Medulla oblongata (tissue), 1 donor: Measurements from ENCODE around the gene TWF1.
"Not testable (repeated sequence)": the region's sequence is repeated elsewhere in the genome, so short reads cannot be mapped to it uniquely, and the experiment has no call there.

Experiments
- DNase-seq: peaks from one replicate; pipeline ENCODE4 v3.0.0-alpha.2; 2015; ENCODE audit errors: extremely low spot score

The TWF1 gene

DNA sequence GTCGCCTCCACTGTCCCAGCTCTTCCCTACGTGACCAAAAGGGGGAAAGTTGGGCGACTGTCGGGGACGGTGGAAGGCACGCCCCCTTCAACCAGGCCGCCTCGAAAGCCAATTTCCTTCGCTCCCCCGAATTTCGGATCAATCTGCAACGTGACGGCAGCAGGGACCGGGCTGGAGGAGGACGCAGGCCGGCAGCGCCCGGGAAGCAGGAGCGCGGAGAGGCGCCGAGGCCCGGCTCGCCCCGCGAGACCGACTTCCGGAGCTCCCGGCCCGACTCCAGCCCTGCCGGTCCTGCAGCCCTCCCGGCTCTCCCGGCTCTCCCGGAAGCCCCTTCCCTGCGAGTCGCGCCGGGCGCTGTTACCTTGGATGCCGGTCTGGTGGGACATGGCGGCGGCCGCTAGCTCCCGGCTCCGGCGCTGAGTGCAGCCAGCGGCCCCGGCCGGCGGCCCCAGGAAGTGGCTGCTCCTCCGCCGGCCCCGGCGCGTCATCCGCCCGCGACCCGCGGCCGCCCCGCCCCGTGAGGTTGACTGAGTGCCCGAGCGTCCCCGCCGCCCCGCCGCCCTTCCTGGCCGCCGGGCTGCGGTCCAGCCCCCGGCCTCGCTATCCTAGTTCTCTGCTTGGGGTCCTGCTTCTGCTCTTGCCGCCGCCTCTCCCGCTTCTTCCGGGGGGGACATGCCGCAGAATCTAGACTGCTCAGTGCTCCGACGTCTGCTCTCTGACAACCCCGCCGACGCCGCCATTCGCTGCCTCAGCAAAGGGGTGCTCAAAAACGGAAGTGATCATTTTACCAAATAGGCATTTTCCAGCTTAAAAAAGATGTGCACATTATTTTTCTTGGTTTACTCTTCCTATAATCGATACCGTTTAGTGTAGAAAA, at the start of gene TWF1:
TSS of gene TWF1 (minus strand) at position 458 of the 877 bp plus-strand sequence. CDS start at position 386, 72 bp downstream.
- DNase-seq = peak; percentile 88

- no peak for DNase-seq
Observed at GRCh38 chr12:43852744-43853143, 46.6 kb upstream of the TWF1 start.

GRCh38 chr12:43848786-43849185, 42.7 kb upstream of the TWF1 start:
- no peak for DNase-seq

DNA sequence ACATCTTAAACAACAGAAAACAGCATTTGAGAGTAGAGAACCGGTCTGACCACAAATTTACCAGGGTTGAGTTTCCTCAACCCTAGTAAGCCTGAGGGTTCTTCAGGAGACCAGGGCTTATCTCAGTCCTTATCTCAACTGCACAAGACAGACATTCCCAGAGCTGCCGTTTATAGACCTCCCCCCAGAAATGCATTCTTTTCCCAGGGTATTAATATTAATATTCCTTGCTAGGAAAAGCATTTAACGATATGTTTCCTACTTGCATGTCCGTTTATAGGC, 42.0 kb upstream of the TWF1 start:
- no peak for DNase-seq

GRCh38 chr12:43847425-43848225, 41.5 kb upstream of the TWF1 start:
- not testable (repeated sequence) for DNase-seq

DNA sequence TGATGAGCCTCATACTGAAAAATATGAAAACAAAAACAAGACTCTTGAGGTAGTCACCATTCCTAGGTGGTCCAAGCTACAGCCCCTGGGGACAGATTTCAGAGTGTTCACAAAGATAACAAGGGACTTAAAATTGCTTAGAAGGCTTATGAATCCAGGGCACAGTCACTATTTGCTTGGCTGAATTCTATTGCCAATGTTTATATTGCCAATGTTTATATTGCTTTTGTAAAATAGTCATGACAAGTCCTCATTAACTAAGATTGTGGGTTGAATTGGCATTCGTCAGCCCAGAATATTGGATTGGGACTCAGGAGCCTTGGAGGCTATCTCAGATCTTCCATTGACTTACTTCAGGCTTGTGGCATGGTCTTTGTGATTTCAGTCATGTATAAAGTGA, 36.1 kb upstream of the TWF1 start:
- DNase-seq = no peak

DNA sequence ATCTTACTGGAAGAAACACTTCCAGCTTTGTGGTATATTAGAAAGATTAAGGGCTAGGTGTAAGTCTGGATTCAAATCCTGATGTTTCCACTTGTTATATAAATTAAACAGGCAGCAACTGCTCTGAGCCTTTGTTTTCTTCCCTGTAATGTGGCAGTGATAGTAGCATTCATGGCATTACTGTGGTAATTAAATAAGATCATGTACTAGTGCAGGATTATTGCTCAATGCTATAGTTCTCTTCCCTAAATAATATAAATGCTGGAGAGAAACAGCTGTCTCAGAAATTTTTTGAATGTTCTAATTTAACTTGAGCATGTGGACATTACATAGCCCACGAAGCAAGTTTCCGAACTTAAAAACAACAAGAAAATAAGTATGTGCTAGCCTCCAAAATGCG, 35.1 kb upstream of the TWF1 start:
- no peak for DNase-seq

DNA sequence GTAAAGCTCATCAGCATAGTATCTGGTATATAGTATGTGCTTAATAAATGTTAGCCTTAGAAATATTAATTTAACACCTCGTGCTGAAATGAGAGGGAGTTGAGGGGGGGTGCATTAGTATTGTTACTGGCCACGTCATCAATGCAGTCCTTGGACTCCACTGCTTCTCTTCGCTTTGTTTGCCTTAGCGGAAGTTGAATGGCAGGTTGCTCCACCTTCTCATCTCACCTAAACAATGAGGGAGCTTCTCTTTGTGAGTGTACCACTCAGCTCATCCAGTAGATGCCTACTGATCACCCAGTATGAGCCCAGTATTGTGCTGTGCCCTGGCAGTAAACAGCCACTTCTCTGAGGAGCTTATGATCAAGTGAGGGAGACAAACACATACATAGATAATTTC, 34.2 kb upstream of the TWF1 start:
- DNase-seq = no peak

DNA sequence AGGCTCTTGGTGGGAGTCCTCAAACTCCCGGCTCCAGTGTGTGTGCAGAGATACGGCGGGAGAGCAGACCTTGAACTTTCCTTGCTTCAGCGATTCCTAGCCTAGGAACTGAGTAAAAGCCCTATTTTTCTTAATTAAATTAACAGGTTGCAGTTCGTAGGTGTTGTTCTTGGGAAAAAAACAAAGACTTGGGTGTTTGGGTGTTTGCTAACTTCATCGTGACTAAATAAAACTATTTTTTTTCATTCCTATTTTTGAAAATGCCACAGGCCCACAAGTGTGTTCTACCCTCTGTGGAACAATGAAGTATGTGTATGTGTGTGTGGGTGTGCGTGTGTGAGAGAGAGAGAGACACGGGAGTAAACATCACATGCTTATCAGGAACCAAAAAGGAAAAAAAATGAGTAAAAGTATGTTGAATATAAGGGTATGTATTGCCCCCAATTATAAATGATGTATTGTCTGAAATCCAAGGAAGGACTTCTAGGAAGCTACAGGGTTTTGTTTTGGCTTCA, 30.4 kb upstream of the TWF1 start:
- peak; percentile 65 for DNase-seq

DNA sequence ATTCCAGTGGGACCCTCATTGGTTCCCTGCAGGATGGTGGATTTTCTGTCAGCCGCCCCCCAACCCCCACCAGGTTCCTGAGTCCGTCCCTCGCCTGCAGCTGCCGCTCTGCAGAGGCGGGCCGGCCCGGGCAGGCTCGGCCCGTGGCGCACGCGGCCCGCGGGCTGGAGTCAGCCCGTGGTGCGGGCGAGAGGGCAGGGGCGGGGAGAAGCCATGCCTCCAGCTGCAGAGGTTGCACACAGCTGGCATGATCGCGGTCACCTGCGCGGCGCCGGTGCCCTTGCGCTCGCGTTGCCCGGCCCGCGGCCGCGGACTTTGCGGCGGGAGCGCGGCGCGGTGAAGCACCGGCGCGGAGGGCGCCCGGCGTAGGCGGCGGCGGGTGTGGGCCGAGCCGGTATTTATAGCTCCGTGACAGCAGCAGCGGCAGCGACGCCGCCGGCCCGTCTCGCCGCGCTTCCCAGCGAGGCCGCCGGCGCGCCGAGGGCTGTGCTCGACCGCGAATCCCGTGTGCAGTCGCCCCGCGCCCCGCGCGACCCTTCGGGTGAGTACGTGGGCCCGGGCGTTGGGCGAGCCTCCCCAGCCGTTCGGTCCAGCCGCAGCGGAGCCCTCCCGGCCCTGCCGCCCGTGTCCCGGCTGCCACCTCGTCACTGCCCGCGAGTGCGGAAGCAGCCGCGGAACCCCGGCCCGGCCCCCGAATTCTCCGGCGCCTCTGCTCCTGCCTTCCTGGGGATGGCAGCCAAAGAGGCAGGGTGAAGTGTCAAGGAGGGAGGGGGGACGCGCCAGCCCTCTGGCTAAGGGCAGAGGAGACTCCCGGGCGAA, 29.7 kb upstream of the TWF1 start, which contains the start of gene TMEM117:
TSS of gene TMEM117 (plus strand) at position 426 of the 819 bp plus-strand sequence.
- peak; percentile 69 for DNase-seq

- DNase-seq = peak; percentile 21
Observed at GRCh38 chr12:43835264-43835655, 29.1 kb upstream of the TWF1 start.

DNA sequence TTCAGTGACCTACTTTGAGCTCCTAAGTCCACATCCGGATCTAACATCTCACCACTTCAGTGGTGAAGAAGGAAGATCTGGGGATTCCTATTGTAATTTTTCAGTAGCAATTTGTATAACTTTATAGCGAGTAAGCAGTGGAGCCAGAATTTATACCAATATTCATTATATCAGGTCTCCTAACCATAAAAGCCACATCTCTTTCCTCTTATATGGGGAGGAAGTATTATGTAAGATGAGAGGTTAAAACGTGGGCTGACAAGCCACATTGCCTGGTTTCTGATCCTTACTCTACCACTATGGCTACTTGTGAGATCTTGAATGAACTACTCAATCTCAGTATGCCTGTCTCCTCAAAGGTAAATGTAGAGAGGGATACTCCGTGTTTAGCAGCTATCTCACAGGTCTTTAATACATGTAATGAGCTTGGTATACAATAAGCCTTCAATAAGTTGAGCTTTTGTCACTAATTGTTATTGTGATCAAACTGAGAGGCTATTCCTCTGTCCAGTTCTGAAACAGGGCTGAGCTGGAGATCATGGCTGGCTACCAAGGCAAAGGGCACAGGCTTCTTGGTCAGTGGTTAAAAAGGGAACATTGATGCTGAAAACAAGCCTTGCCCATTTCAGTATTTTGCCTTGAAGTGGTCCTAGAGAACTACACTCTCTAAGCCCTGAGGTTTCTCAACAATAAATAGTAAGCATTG, 26.5 kb upstream of the TWF1 start:
- no peak for DNase-seq

- DNase-seq = no peak
Observed at GRCh38 chr12:43827093-43827492, 21.0 kb upstream of the TWF1 start.

DNA sequence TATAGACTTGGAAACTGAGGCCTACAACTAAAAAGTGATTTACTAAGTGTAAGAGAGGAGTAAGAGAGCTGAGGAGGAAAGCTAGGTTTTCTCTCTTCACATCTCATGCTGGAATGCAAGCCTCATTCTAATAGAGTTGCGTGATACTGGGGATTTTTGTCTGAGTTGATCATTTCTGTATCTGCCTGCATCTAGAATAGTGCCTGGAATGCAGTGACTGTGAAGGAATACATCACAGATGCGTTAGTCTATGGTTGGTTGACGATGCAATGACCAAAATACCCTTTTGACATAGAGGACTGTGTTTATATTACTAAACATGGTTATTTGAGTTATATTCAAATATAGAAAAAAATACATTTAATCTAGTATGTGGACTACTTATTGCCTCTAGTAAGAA, 20.6 kb upstream of the TWF1 start:
- no peak for DNase-seq

- no peak for DNase-seq
Observed at GRCh38 chr12:43824207-43824775, 18.2 kb upstream of the TWF1 start.

GRCh38 chr12:43816168-43816567, 10.1 kb upstream of the TWF1 start:
- DNase-seq = no peak

DNA sequence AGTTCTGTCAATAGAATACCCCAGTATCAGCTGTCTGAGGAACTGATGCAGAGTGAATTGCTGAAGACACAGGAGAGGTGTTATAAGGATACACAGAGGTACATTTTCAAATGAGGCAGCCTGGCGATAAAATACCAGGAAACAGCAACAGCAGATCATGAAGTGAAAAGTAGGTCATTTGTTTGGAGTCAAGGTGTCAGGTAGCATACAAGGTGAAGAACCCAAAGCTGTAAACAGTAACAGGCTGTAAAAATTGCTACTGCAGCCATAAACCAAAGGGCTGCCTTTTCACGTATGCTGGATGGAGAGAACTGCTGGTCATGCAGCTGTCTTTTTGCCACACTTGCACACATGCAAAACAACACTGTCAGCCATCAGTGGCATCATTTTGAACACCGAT, 9.3 kb upstream of the TWF1 start:
- DNase-seq = no peak

GRCh38 chr12:43812926-43813325, 6.8 kb upstream of the TWF1 start:
- no peak for DNase-seq

DNA sequence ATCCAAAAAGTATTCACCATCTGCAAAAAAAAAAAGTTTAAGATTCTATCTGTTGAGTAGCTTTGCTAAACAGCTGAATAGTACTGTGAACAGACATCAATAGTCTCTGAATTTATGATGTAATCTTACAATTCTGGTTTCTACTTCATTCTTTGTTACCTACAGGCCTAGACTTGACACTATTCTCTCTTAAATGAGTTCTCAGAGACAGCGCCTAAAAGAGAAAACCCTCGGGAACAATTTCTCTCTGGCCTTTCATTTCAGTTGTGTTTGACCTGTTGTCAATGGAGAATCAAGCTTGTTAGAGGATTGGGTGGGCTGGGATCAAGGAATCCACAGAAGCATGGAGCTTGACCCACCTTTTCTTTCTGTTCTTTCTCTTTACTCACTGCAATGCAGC, 5.9 kb upstream of the TWF1 start:
- DNase-seq = no peak

DNA sequence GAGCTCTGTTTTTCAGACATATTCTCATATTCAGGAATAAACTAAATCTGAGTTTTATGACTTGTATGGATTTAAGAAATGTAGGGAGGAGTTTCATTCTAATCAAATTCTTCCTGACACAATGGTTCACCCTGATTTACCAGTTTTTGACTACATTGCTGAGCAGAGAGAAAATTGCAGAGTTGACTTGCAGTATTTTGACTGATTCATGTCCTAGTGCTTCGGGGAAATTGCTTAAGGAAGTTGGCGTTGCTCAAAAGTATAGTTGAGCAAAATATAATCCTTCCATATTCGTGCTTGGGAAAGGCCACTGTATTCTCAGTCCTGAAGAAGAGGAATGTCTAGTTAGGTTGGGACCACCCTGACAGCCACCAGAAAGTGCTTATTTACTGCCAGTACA, 1.3 kb upstream of the TWF1 start:
- peak; percentile 21 for DNase-seq

DNA sequence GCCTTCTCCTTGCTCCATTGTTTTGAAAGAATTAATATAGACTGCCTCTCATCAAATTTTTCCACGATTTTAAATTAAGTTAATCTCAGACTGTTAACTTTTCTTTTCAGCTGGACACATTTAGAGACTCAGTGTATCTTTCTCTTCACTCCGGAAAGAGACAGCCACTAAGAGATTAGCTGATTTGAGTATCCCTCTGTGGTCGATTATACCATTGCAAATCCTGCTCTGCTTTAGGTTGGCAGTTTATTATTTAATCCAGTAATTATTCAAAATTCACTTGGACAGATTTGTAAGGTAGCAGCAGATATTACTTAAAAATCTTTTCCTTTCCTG, 588 bp upstream of the TWF1 start:
- DNase-seq = no peak
